ENCODE measurements around the gene LRBA.

DNA sequence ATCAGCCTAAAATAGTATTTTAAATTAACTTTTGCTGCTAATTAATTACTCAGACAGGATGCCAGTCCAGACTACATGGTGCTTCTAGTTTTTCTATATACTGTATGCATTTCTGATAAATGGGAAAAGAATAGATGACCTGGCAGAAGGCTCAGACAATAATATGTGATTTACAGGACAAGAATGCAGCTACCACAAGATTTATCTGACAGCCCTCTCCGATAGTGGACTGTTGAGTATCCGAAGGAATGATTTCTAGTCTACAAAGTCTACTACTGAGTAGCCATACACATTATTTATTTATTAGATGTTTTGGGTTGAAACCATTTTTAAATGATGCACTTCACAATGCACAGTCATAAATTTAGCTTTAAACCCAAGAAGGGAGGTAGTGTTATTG is 220.4 kb downstream of the LRBA start:
- TF ChIP-seq POLR2A (IDR thresholded peaks at IDR 0.05; ENCODE audit: low read depth, low read length) (no peak), TAF1 (IDR thresholded peaks at IDR 0.05; ENCODE audit: borderline replicate concordance, low read depth, low read length) (no peak), POLR2AphosphoS5 (IDR thresholded peaks at IDR 0.05; ENCODE audit: low read depth, low read length) (no peak)

Measured in GM12892 (cell line).